Stimulated activated CD8-positive, alpha-beta memory T cell treated with anti-CD3 and anti-CD28 coated beads, Interleukin-15, amount 100 ng/mL, for 24 hours (primary cell): Measurements from ENCODE around the gene SERINC3.

ENCODE experiments used
- DNase-seq: peaks from one replicate; pipeline ENCODE4 v3.0.0-alpha.2; 2020; ENCODE audit warnings: low read depth

The SERINC3 gene

GRCh38 chr20:44464514-44464913, 57.4 kb downstream of the SERINC3 start:
- DNase-seq = no peak

- DNase-seq = no peak
Measured at GRCh38 chr20:44463466-44463865, 58.4 kb downstream of the SERINC3 start.

GRCh38 chr20:44461803-44462174, 60.1 kb downstream of the SERINC3 start:
- DNase-seq = no peak

- no peak for DNase-seq
Measured at GRCh38 chr20:44461142-44461802, 60.6 kb downstream of the SERINC3 start.

GRCh38 chr20:44460795-44461141, 61.1 kb downstream of the SERINC3 start:
- DNase-seq = no peak

- no peak for DNase-seq
Measured at GRCh38 chr20:44459271-44459670, 62.6 kb downstream of the SERINC3 start.

- DNase-seq = no peak
Measured at GRCh38 chr20:44457016-44457415, 64.9 kb downstream of the SERINC3 start.

GRCh38 chr20:44456611-44457010, 65.3 kb downstream of the SERINC3 start:
- DNase-seq = no peak

GRCh38 chr20:44455126-44455525, 66.7 kb downstream of the SERINC3 start:
- DNase-seq = no peak

GRCh38 chr20:44454306-44454963, 67.4 kb downstream of the SERINC3 start:
- no peak for DNase-seq

- no peak for DNase-seq
Measured at GRCh38 chr20:44450903-44451450, 70.9 kb downstream of the SERINC3 start.

- DNase-seq = no peak
Measured at GRCh38 chr20:44450281-44450889, 71.5 kb downstream of the SERINC3 start.

GRCh38 chr20:44449864-44450263, 72.0 kb downstream of the SERINC3 start:
- DNase-seq = no peak

- DNase-seq = no peak
Measured at GRCh38 chr20:44448753-44449546, 72.9 kb downstream of the SERINC3 start.

GRCh38 chr20:44447827-44448419, 73.9 kb downstream of the SERINC3 start:
- no peak for DNase-seq
